NCI-H1694 (cell line): ENCODE data around the gene GPER1.
"Not testable (repeated sequence)": the region's sequence is repeated elsewhere in the genome, so short reads cannot be mapped to it uniquely, and the experiment has no call there.

Source experiments
- DNase-seq: peaks from one replicate; lab custom pipeline; 2025; lab: John Stamatoyannopoulos, UW

Gene GPER1

DNA sequence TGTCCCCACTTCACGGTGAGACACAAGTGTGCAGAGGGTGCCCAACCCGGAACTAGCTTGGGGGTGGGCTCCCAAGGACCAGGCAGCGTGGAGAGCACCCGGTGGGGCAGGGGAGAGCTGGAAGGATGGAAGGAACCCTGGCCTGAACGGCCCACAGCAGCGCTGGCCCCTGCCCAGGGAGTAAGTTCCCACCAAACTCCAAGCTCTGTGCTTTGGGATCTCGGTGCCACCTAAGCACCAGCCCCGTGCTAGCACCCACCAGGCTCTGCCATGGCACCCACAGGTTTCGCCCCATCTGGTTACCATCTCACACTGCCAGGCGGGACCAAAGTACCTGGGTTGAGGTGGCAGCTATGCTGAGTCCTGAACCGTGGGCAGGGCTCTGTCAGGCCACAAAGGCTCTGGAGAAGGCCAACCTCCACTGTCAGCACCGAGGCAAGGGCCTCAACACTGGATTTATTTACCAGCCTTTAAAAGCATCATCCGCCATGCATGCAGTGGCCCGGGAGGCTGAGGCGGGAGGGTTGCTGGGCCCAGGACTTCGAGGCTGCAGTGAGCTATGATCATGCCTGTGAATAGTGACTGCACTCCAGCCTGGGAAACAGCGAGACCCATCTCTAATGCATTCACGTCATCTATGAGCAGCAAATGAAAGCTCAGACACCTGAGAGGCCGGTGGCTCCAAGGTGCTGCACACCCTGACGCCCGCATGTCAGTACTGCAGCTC lies 16.0 kb downstream of the GPER1 start:
- no peak for DNase-seq

DNA sequence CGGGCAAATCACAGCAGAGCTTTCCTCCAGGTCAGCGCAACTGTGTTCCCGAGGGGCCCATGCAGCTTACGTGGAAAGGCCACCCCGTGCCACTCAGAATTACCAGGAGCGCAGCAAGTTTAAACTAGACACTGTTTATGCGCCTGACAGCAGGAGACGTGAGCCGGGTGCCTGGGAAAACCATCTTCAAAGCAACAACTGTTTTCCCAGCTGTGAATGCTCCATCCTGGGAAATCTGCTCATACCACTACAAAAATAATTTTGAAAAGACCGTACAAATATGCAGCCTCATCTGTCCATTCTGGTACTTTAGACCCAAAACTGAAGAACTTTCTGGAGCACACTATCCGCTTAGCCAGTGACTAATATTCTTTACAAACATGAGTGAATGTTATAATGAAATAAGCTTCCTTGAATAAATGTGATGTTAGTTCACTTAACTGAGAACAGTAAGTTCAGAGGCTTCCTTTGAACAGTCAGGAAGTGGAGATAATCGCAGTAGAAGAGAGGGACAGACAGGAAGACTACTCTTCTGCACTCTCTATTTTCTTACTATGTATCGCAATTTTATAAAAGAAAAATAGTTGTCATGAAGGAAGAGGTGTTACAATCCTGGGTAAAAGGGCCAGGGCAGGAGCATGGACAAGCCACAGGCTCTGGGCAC lies 16.7 kb downstream of the GPER1 start:
- DNase-seq = no peak

DNA sequence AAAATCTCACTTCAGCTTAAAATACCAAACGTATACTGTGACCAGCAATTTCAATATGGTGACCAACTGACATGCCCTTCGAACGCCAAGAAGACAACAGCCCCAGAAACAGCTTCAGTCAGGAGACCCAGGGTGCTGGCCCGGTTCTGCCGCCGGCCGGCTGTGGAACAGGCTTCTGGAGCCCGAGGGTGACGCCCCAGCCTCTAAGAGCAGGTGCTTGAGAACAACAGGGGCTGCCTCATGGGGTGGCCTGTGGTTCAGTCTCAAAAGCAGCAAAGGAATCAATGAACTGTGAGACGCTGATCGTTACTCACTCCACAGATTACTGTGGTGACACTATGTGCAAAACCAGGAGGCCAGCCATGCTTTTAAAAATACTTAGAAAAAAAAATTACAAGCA lies 17.3 kb downstream of the GPER1 start:
- no peak for DNase-seq

DNA sequence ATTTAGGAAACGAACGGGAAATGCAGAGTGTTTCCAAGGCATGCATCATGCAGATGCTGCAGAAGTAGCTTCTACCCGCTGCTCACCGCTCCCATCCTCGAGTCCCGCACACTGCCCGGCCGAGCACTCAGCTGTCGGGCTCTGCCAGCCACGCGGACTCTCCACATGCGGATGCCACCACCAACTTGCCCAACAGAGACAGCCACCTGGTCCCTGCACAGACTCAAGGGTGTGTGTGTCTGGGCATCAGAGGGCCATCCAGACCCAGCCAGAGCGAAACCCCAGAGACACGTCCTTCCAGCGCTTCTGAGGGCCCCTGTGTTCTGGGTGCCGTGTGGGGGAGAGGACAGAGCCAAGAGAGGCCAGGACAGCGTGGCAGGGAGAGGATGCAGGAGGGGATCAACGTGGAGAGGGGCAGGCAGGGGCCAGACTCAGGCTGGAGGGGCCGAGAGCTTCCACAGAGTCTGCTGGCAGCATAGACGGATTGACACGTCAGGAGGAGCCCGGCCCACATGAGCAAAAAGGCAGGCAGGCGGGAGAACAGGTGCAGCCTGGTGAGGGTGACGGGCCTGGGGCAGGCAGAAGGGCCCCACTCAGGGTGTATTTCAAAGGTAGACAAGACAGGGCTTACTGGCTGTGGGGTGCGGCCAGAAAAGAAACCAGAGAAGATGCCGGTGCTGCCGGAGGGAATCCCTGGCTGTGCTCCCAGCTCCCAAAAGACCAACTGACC lies 18.3 kb downstream of the GPER1 start:
- no peak for DNase-seq

DNA sequence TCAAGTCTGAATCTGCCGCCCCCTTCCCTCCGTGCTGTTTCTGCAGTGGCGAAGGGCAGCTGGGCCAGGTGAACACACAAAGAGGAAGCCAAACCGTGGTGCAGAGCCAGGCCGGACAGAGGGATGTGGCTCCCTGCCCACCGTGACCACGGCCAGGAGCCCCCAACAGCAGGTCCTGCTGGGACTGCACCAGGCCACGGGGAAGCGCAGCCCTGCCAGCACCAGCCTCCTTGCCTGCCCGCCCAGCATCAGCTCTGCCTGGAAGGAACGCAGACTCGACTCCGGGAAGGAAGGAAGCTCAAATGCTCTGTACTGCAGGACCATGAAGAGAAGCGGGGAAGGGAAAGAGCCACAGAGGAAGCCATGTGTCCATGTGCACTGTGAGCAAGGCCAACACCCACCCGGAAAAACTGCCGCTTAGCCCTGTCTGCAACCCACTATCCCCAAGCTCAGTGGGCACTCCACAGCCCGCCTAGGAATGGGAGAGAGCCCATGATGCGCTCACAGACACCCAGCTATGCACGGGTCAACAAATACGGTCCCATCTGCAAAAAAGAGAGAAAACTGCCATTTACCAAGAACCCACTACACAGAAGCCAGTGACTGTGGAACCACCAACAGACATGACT lies 19.0 kb downstream of the GPER1 start:
- no peak for DNase-seq

GRCh38 chr7:1108264-1108920 lies 20.5 kb downstream of the GPER1 start:
- no peak for DNase-seq

GRCh38 chr7:1109581-1110310 lies 21.8 kb downstream of the GPER1 start:
- DNase-seq = no peak

DNA sequence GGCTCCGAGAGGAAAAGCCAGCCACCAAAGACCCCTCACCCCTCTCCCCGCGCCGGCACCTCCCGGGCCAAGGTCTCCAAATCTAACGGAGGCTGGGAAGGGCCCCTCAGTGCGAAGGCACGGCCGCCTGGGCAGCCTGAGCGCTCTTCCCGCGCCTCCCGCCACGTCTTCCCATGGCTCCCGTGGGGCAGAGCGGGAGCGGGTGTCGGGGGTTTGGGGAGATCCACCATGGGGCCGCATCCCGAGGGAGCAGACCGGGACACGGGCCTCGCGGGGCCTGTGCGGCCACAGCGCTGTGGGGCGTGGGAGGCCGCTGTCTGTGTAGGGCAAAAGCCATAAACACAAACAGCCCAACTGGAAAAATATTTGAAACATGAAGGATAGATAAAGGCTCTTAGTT lies 22.4 kb downstream of the GPER1 start:
- DNase-seq = no peak

DNA sequence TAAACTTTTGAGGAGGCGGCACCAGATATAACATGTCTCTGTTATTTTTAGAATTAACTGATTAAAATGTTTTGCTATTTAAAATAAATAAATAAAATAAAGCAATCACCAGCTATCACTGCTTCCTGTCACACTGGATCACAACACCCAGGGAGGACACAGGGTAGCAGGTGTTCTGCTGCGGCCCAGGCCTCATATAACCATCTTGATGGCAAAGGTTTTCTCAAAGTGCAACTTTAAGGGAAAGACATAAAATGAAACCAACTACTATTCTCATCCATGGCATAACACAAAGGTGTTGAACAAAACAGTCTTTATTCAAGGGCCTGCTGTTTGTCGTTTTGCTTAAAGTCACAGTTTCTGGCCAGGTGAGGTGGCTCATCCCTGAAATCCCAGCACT lies 23.2 kb downstream of the GPER1 start:
- no peak for DNase-seq

DNA sequence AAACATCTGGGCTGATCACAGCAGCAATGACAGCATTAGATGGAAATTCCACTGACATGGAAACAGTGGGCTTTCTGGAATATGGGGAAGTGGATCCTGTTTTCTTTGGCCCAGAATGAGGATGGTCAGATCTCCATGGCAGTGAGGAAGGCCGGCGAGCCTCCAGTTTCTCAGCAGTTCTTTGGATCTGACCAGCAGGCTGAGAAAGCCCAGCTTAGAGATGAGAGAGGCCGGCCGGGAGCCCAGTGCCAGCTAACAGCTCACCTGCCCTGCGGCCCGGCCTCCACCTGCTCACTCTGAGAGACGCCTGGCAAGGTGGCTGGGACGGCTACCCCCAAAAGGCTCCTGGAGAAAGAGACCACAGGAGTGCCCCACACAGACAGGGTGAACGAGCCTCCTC lies 24.2 kb downstream of the GPER1 start:
- no peak for DNase-seq

DNA sequence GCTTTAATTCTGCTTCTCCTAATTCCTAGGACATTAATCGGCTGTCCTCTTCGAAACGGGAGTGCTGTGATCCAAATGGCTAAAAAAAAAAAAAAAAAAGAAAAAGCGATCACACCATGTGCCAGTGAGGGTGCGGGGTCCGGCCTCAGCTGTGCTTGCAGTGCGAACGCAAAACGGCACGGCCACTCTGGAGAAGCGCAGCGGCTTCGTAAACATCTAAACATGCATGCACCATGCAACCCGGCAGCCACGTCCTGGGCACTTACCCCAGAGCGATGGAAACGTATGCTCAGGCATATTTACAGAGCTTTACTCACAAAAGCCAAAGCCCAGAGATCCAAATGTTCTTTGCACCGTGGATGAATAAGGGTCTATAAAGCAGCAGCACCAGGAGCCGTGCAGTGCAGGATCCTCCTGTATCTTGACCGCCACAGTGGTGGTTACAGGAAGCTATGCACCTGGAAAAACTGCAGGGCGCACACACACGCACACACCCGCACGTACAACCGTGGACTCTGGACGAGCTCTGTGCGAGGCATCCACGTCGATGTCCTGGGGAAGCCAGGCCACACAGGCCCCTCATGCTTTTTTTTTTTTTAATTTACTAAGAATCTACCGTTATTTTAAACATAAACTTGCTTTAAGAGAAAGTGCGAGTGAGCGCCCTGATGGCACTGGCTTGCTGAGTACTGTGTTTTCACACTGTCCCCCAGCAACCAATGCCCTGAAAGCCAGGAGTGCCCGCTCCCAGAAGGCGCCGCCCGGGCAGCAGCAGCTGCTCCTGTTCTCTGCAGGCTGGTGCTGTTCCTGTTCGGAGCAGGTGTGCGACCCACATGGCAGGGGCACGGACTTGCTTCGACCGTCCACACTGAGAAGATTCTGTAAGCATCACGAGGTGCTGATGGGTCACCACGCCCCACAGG lies 25.0 kb downstream of the GPER1 start:
- DNase-seq = no peak

DNA sequence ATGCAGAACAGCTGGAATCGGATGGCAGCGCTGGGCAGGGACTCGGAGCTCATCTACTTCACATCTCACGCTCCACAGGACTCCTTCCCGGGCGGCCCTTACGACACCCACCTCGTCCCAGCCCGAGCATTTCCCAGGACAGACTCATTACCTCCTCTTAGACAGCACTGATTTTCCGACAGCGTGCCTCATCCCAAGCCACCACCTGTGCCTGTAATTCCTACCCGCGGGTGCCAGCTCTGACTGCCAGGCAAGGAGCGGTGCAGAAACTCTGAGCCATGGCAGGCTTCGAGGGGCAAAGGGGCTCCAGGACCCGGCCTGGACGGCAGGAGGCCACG lies 25.6 kb downstream of the GPER1 start:
- DNase-seq = no peak

- DNase-seq = no peak
Observed at GRCh38 chr7:1114088-1114487, 26.2 kb downstream of the GPER1 start.

DNA sequence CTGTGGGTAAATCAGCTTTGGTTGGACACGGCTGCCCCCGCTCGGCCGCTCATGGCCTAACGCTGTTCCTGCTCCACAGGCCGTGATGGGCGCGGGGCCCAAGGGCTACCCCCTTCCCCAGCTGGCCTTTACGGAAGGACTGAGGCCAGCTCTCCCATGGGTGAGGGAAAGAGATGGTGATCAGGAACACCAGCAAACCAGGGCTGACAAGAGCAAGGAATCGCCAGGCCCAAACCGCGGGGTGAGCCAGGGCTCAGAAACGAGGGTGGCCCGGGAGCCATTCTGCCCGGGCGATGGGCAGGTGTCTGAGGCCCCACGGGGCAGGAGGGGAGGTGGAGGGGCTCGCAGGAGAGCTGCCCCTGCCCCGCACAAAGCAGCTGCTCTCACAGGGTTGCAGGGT lies 26.6 kb downstream of the GPER1 start:
- no peak for DNase-seq

GRCh38 chr7:1115171-1116045 lies 27.5 kb downstream of the GPER1 start:
- not testable (repeated sequence) for DNase-seq

GRCh38 chr7:1116383-1117008 lies 28.6 kb downstream of the GPER1 start:
- DNase-seq = not testable (repeated sequence)

DNA sequence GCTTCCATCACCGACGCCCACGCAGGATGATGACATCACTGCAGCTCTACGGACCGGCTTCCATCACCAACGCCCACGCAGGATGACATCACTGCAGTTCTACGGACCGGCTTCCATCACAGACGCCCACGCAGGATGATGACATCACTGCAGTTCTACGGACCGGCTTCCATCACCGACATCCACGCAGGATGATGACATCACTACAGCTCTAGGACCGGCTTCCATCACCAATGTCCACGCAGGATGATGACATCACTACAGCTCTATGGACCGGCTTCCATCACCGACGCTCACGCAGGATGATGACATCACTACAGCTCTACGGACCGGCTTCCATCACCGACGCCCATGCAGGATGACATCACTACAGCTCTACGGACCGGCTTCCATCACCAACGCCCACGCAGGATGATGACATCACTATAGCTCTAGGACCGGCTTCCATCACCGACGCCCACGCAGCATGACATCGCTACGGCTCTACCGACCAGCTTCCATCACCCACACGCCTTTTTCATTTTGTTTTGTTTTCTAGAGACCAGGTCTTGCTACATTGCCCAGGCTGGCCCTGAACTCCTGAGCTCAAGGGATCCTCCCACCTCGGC lies 29.5 kb downstream of the GPER1 start:
- no peak for DNase-seq

DNA sequence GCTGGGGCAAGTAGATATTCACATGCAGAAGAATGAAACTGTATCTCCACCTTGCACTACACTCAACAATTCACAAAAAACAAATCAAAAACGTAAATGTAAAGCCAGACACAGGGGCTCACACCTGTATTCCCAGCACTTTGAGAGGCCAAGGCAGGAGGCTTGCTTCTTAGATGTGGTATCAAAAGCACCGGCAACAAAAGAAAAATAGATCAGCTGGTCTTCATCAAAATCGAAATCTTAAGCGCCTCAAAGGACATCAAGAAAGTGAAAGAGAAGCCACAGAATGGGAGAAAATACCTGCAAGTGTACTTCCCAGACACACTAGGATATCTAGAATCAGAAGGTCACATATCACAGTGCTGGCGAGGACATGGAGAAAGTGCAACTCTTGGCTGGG lies 31.3 kb downstream of the GPER1 start:
- DNase-seq = no peak

DNA sequence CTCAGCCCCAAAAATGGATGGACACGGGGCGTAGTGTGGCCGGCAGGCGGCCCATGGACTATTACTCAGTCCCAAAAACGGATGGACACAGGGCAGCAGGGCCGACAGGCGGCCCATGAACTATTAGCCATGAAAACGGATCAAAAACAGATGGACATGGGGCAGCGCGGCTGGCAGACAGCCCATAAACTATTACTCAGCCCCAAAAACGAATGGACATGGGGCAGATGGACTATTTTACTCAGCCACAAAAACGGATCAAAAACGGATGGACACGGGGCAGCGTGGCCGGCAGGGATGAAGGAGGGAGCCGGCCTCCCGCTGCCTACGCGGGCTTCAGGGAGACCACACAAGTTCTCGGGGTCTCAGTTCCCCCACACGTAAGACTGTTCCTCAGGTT lies 32.9 kb downstream of the GPER1 start:
- no peak for DNase-seq
